Thyroid gland (tissue), 4 donors: ENCODE data around the gene AADACL2. TPM values are rescaled to one million over a fixed set of nuclear protein-coding genes. Genes with fewer than 3 reads are reported as not detected.

Experiments used
- DNase-seq, 2 donors: peaks; one replicate each; pipeline ENCODE4 v3.0.0-alpha.2; 2019
- H3K27ac ChIP-seq, 3 donors: fragments of 200-600 bp; sonication (generic); 1 replicate in 2 of 3; 2 replicates in 1 of 3; pipeline ENCODE4 v1.5.1; 2016 to 2019; ENCODE audit warnings: mild to moderate bottlenecking in 1 of 3, moderate library complexity in 1 of 3
- H3K27me3 ChIP-seq: fragments of 200-600 bp; sonication (generic); one replicate; pipeline ENCODE4 v1.5.1; 2019
- H3K36me3 ChIP-seq, 2 donors: fragments of 200-600 bp; sonication (generic); one replicate each; pipeline ENCODE4 v1.5.1; 2016 to 2019
- H3K4me1 ChIP-seq, 2 donors: fragments of 200-600 bp; sonication (generic); one replicate each; pipeline ENCODE4 v1.5.1; 2017 to 2019
- H3K4me3 ChIP-seq, 3 donors: fragments of 200-600 bp; sonication (generic); replicated peaks in 1 of 3; 1 replicate in 2 of 3; 2 replicates in 1 of 3; pipeline ENCODE4 v1.5.1; 2016; ENCODE audit warnings: mild to moderate bottlenecking in 1 of 3
- H3K9me3 ChIP-seq: fragments of 200-600 bp; sonication (generic); one replicate; pipeline ENCODE4 v1.5.1; 2017
- POLR2A ChIP-seq, 2 donors: fragments of 450-650 bp; IDR thresholded peaks; one replicate each; pipeline ENCODE4 v1.6.1; 2017; ENCODE audit warnings: antibody characterized with exemption in 2 of 2, mild to moderate bottlenecking in 2 of 2, moderate library complexity in 1 of 2
- WGBS, 2 donors: methylation state at CpG; one replicate each; pipeline ENCODE4 v1.1.5; 2017; 5-methylcytosine and 5-hydroxymethylcytosine counted together
- intact Hi-C: fragments of 100-400 bp; cut with DNase I; formaldehyde crosslinking; loops from one replicate; pipeline ENCODE4 v1.15.1; 2023
- total RNA-seq, 4 donors: library from RNA; depleted of rRNA; stranded (reverse); fragments of >200 nt; gene quantifications; one replicate each; pipeline ENCODE4 v1.2.3, GENCODE V29; 2016
- TF ChIP-seq, protein P1 (sequence below), 6 experiments: fragments of 200-600 bp in 3 of 6; fragments of 450-650 bp in 3 of 6; sonication (generic) in 3 of 6; IDR thresholded peaks; one replicate each; pipeline ENCODE4 v1.5.1; 2016 to 2019; ENCODE audit warnings: antibody characterized with exemption in 6 of 6, mild to moderate bottlenecking in 2 of 6, inconsistent platforms in 1 of 6, moderate library complexity in 1 of 6

AADACL2 gene
- total RNA-seq, 4 donors from 2014 or later, result not detected

DNA sequence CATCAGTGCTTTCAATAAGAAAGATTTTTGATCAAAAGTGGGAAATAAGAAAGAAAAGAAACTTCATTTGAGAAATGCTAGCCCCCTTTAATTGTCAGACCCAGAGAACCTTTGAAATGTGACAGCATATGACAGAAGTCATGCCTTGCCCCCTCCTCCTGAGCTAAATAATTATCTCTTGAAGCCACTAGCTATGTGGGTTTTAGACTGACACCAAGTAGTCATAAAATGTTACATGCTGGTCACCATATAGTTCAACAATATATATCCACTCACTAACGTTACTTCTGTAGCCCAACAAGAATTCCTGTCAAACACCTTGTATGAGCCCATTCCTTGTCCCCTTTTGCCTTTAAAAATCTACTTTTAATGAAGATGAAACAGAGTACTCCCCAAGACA lies 43.1 kb upstream of the AADACL2 start:
- H3K4me3 ChIP-seq, result no peak overlapping the region
- no peaks in the 10 kb centered on the region for H3K9me3 ChIP-seq
- no peaks in the 10 kb centered on the region for H3K27me3 ChIP-seq
- H3K27ac ChIP-seq, result no peak overlapping the region
- H3K36me3 ChIP-seq, result no peaks in the 10 kb centered on the region
- intact Hi-C loops, result no loop called here
- TF ChIP-seq POLR2A (IDR thresholded peaks at IDR 0.05), result no peak
- TF ChIP-seq, protein P1, sequence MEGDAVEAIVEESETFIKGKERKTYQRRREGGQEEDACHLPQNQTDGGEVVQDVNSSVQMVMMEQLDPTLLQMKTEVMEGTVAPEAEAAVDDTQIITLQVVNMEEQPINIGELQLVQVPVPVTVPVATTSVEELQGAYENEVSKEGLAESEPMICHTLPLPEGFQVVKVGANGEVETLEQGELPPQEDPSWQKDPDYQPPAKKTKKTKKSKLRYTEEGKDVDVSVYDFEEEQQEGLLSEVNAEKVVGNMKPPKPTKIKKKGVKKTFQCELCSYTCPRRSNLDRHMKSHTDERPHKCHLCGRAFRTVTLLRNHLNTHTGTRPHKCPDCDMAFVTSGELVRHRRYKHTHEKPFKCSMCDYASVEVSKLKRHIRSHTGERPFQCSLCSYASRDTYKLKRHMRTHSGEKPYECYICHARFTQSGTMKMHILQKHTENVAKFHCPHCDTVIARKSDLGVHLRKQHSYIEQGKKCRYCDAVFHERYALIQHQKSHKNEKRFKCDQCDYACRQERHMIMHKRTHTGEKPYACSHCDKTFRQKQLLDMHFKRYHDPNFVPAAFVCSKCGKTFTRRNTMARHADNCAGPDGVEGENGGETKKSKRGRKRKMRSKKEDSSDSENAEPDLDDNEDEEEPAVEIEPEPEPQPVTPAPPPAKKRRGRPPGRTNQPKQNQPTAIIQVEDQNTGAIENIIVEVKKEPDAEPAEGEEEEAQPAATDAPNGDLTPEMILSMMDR (IDR thresholded peaks at IDR 0.05), result no peak
- 70 to 94% methylated on average over 1 of the region's 1 CpG for WGBS, 2 donors
- DNase-seq, result no peak
- no peaks in the 10 kb centered on the region for H3K4me1 ChIP-seq

DNA sequence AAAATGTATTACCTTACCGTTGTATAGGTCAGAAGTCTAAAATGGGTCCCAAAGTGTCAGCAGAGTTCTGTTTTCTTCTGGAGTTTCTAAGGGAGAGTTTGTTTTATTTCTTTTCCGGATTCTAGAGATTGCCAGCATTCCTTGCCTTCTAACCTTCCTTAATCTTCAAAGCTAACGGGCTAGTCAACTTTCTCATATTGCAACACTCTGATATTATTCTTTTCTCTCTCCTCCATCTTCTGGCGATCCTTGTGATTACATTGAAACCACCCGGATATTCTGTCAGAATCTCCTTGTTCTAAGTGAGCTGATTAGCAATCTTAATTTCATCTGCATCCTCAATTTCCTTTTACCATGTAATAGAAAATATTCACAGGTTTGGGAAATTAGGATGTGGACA lies 36.2 kb upstream of the AADACL2 start:
- no peak for DNase-seq
- no peaks in the 10 kb centered on the region for H3K4me1 ChIP-seq
- H3K36me3 ChIP-seq, result no peaks in the 10 kb centered on the region
- H3K9me3 ChIP-seq, result no peaks in the 10 kb centered on the region
- TF ChIP-seq, protein P1 (IDR thresholded peaks at IDR 0.05), result no peak
- TF ChIP-seq POLR2A (IDR thresholded peaks at IDR 0.05), result no peak
- no peaks in the 10 kb centered on the region for H3K27me3 ChIP-seq
- WGBS, 2 donors, result 65 to 68% methylated on average over 5 of the region's 5 CpGs
- no peak overlapping the region for H3K27ac ChIP-seq
- no peak overlapping the region for H3K4me3 ChIP-seq
- intact Hi-C loops, result no loop called here

DNA sequence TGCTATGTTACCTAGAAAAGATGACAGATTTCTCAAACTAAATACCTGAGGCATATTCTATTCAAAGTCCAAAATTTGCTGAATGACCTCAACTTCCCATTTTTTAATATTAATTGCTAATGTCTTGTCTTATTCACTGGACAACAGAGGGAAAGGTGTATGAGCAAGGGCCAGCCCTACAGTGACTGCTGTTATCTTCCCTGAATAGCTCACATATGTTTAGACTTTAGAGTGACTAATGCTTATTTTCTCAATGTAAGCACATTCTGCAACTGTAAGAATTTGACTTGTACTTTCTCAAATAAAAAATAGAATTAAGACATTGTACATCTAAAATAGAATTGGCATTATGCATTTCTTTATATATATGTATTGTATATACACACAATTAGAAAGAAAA lies 26.5 kb upstream of the AADACL2 start:
- Histone ChIP-seq H3K27me3 (no peaks in the 10 kb centered on the region), H3K4me1 (no peaks in the 10 kb centered on the region), H3K9me3 (no peaks in the 10 kb centered on the region), H3K4me3 (no peak overlapping the region), H3K36me3 (no peaks in the 10 kb centered on the region), H3K27ac (no peak overlapping the region)
- no peak for DNase-seq
- intact Hi-C loops, result no loop called here
- TF ChIP-seq POLR2A (IDR thresholded peaks at IDR 0.05), result no peak
- TF ChIP-seq, protein P1 (IDR thresholded peaks at IDR 0.05), result no peak

DNA sequence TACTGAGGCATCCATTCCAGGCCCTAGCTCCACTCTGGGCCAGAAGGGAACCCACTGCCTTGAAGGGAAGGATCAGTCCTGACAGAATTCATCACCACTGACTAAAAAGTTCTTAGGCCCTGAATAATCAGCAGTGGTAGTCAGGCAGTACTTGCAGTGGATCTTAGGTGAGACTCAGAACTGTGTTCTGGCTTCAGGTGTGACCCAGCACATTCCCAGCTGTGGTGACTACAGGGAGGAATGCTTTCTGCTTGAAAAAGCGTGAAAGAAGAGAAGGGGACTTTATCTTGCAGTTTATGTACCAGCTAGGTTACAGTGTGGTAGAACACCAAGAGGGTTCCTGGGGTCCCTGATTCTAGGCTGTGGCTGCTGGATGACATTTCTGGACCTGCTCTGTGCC lies 24.9 kb upstream of the AADACL2 start:
- DNase-seq, result no peak
- TF ChIP-seq, protein P1 (IDR thresholded peaks at IDR 0.05), result no peak
- Histone ChIP-seq H3K9me3 (no peaks in the 10 kb centered on the region), H3K4me3 (no peak overlapping the region), H3K36me3 (no peaks in the 10 kb centered on the region), H3K4me1 (no peaks in the 10 kb centered on the region), H3K27me3 (no peaks in the 10 kb centered on the region), H3K27ac (no peak overlapping the region)
- 71 to 95% methylated on average over 1 of the region's 1 CpG for WGBS, 2 donors
- intact Hi-C loops, result no loop called here

DNA sequence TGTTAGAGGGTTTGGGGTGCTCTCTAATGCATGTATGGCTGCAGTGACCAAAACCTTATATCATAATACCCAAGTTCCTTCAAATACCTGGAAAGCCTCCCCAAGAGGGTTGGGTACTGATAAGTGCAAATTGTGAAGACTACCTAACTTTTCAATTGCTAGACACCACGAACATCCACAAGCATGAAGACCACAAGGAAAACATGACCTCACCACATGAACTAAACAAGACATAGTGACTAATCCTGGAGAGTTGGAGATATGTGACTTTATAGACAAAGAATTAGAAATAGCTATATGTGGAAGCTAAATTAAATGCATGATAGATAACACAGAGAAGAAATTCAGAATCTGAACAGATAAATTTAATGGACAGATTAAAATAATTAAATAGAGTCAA lies 23.9 kb upstream of the AADACL2 start:
- H3K36me3 ChIP-seq, result no peaks in the 10 kb centered on the region
- no peaks in the 10 kb centered on the region for H3K4me1 ChIP-seq
- 46 to 74% methylated on average over 1 of the region's 1 CpG for WGBS, 2 donors
- no peak overlapping the region for H3K4me3 ChIP-seq
- H3K27ac ChIP-seq, result no peak overlapping the region
- H3K9me3 ChIP-seq, result no peaks in the 10 kb centered on the region
- intact Hi-C loops, result no loop called here
- TF ChIP-seq POLR2A (IDR thresholded peaks at IDR 0.05), result no peak
- TF ChIP-seq, protein P1 (IDR thresholded peaks at IDR 0.05), result no peak
- H3K27me3 ChIP-seq, result no peaks in the 10 kb centered on the region
- DNase-seq, result no peak
